K562 (cell line): ENCODE results near the gene TXN. TPM values are rescaled to one million over a fixed set of nuclear protein-coding genes. Genes with fewer than 3 reads are reported as not detected.
A peak's percentile ranks its signal among the peaks of the same experiment; 100 is the strongest.

ENCODE experiments used
- ARID1B ChIP-seq: fragments of 450-650 bp; IDR thresholded peaks from 2 replicates; pipeline ENCODE4 v1.6.1; 2016; ENCODE audit warnings: antibody characterized with exemption, mild to moderate bottlenecking, inconsistent platforms
- BCL6 ChIP-seq: fragments of 250-450 bp; sonication (Bioruptor Pico); IDR thresholded peaks from 2 replicates; pipeline ENCODE4 v1.4.0; 2020
- BMI1 ChIP-seq: fragments of 150-350 bp; IDR thresholded peaks from 2 replicates; pipeline ENCODE4 v1.6.1; 2014; ENCODE audit warnings: low read length
- DDX20 ChIP-seq: fragments of 450-650 bp; IDR thresholded peaks from 2 replicates; pipeline ENCODE4 v1.6.1; 2016; ENCODE audit warnings: missing genetic modification characterization, low read depth, mild to moderate bottlenecking, missing compliant biosample characterization, moderate library complexity
- DIDO1 ChIP-seq: fragments of 450-650 bp; IDR thresholded peaks from 2 replicates; pipeline ENCODE4 v1.6.1; 2016; ENCODE audit warnings: low read depth, missing biosample characterization, missing genetic modification characterization
- ERF ChIP-seq: fragments of 450-650 bp; formaldehyde crosslinking; IDR thresholded peaks from 2 replicates; pipeline ENCODE4 v1.4.0; 2020; ENCODE audit warnings: mild to moderate bottlenecking, mixed read lengths
- FOXJ3 ChIP-seq: sonication (generic); formaldehyde crosslinking; IDR thresholded peaks from 2 replicates; pipeline ENCODE4 v1.4.0; 2020; ENCODE audit warnings: mild to moderate bottlenecking, missing genetic modification reagents
- HDAC1 ChIP-seq, 2 experiments: fragments of 450-650 bp; IDR thresholded peaks; 2 replicates each; pipeline ENCODE4 v1.6.1; 2016 to 2017; ENCODE audit warnings: inconsistent platforms in 1 of 2, mild to moderate bottlenecking in 1 of 2, moderate library complexity in 1 of 2
- LCOR ChIP-seq: sonication (generic); formaldehyde crosslinking; IDR thresholded peaks from 2 replicates; pipeline ENCODE4 v1.8.0; 2022; ENCODE audit warnings: mild to moderate bottlenecking, missing genetic modification reagents
- MTF1 ChIP-seq: fragments of 250-450 bp; sonication (Bioruptor Pico); IDR thresholded peaks from 2 replicates; pipeline ENCODE4 v1.9.0; 2021; ENCODE audit warnings: moderate library complexity, mild to moderate bottlenecking, inconsistent platforms, borderline replicate concordance
- MYBL2 ChIP-seq, 2 experiments: fragments of 450-650 bp in 1 of 2; sonication (generic) in 1 of 2; formaldehyde crosslinking in 1 of 2; IDR thresholded peaks; 2 replicates each; pipeline versions ENCODE4 v1.6.1 to v1.8.1; 2017 to 2022; ENCODE audit warnings: borderline replicate concordance in 1 of 2, inconsistent platforms in 1 of 2, low read depth in 1 of 2, mild to moderate bottlenecking in 1 of 2, missing genetic modification reagents in 1 of 2, moderate library complexity in 1 of 2
- RBM39 ChIP-seq: fragments of 200-400 bp; formaldehyde crosslinking; optimal IDR thresholded peaks from 2 replicates; pipeline ENCODE3; 2018; ENCODE audit warnings: low read depth, low read length
- SMAD2 ChIP-seq: fragments of 150-350 bp; IDR thresholded peaks from 2 replicates; pipeline ENCODE4 v1.6.1; 2014; ENCODE audit warnings: low read depth, mild to moderate bottlenecking, low read length
- SOX6 ChIP-seq: fragments of 450-650 bp; IDR thresholded peaks from 2 replicates; pipeline ENCODE4 v1.6.1; 2014; ENCODE audit warnings: mild to moderate bottlenecking
- SRSF9 ChIP-seq: fragments of 200-400 bp; formaldehyde crosslinking; IDR thresholded peaks from 2 replicates; pipeline ENCODE4 v1.6.1; 2017; ENCODE audit warnings: low read depth, low read length, borderline replicate concordance
- ZC3H8 ChIP-seq: fragments of 450-650 bp; IDR thresholded peaks from 2 replicates; pipeline ENCODE4 v1.6.1; 2017
- ZNF134 ChIP-seq: fragments of 250-450 bp; sonication (Bioruptor Pico); conservative IDR thresholded peaks from 2 replicates; pipeline ENCODE4 v1.4.0; 2020
- ZNF253 ChIP-seq: fragments of 250-450 bp; sonication (Bioruptor Pico); conservative IDR thresholded peaks from 2 replicates; pipeline ENCODE4 v1.6.1; 2021; ENCODE audit warnings: mild to moderate bottlenecking
- polyA plus RNA-seq, 8 experiments: library from polyadenylated mRNA; depleted of rRNA in 4 of 8; stranded (reverse) in 5 of 8; unstranded in 3 of 8; fragments of >200 nt; fragmentation: Nextera tagmentation in 2 of 8; fragmentation: Illumina TruSeq in 1 of 8; extraction: Ambion mirVana in 2 of 8; extraction: Trizol in 1 of 8; gene quantifications; 2 replicates each; pipeline versions ENCODE4 v1.2.1 to v1.2.3, GENCODE V29; 2011 to 2014; ENCODE audit warnings: inconsistent platforms in 1 of 8, missing spikeins in 1 of 8
- total RNA-seq, 7 experiments: library from RNA; depleted of rRNA in 6 of 7; stranded (reverse); fragments of >200 nt in 6 of 7; fragmentation: Illumina TruSeq in 2 of 7; extraction: Trizol in 2 of 7; gene quantifications; 2 replicates each; pipeline versions ENCODE4 v1.2.1 to v1.2.3, GENCODE V29; 2011 to 2021; ENCODE audit warnings: low replicate concordance in 1 of 7
- TF ChIP-seq, protein P1 (sequence below): fragments of 250-450 bp; sonication (Bioruptor Pico); IDR thresholded peaks from 2 replicates; pipeline ENCODE4 v1.8.0; 2022; ENCODE audit warnings: inconsistent platforms
- TF ChIP-seq, protein P2 (sequence below): fragments of 450-650 bp; conservative IDR thresholded peaks from 2 replicates; pipeline ENCODE4 v1.6.1; 2016; ENCODE audit warnings: missing genetic modification characterization, low read depth, mild to moderate bottlenecking, control low read depth, missing compliant biosample characterization
- TF ChIP-seq, protein P3 (sequence below): fragments of 450-650 bp; IDR thresholded peaks from 2 replicates; pipeline ENCODE4 v1.6.1; 2017; ENCODE audit warnings: mild to moderate bottlenecking, moderate library complexity
- TF ChIP-seq, protein P4 (sequence below), 2 experiments: IDR thresholded peaks in 1 of 2; conservative IDR thresholded peaks in 1 of 2; 2 replicates each; pipeline ENCODE4 v1.6.1; 2016; ENCODE audit warnings: low read depth in 2 of 2, mild to moderate bottlenecking in 1 of 2, missing compliant biosample characterization in 1 of 2, missing genetic modification characterization in 1 of 2, moderate library complexity in 1 of 2

Gene TXN
- total and polyA plus RNA-seq, 9 of the 15 experiments (the other 6 are each of a cell fraction or from before 2014, with no cell fraction given) = 272 to 1,596 (median 514) TPM

DNA sequence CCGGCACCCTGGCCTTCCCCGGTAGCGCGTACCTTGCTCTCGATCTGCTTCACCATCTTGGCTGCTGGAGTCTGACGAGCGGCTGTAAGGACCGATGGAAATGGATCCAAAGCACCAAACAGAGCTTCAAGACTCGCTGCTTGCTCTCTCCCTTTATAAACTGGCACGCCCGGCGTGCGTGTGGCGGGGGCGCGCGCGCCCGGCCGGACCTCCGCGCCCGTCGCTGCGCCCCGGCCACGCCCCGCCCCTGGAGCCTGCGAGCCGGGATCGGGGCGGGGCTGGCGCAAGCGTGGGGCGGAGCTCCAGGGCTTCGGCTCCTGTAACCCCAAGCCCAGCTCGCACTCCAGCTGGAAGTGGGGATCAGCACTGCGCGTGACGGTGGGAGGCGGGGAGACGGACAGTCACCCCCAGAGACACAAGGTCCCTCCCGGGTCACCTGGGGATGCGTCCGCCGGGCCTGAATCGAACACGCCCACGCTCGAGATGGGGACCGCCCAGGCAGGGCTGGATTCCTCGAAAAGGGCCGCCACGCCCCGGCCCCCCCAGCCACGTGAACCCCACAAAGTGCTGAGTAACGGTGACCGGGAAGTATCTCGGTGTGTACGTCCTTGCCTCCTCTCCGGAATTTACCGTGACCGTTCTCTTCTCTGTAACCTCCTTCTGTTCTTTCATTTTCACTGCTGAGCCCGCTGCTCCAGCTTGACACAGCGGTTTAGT is at the start of gene TXN (continued):
- TF ChIP-seq, protein P1, sequence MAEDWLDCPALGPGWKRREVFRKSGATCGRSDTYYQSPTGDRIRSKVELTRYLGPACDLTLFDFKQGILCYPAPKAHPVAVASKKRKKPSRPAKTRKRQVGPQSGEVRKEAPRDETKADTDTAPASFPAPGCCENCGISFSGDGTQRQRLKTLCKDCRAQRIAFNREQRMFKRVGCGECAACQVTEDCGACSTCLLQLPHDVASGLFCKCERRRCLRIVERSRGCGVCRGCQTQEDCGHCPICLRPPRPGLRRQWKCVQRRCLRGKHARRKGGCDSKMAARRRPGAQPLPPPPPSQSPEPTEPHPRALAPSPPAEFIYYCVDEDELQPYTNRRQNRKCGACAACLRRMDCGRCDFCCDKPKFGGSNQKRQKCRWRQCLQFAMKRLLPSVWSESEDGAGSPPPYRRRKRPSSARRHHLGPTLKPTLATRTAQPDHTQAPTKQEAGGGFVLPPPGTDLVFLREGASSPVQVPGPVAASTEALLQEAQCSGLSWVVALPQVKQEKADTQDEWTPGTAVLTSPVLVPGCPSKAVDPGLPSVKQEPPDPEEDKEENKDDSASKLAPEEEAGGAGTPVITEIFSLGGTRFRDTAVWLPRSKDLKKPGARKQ (CRISPR knock-in tag) = no peak
- TF ChIP-seq, protein P2, sequence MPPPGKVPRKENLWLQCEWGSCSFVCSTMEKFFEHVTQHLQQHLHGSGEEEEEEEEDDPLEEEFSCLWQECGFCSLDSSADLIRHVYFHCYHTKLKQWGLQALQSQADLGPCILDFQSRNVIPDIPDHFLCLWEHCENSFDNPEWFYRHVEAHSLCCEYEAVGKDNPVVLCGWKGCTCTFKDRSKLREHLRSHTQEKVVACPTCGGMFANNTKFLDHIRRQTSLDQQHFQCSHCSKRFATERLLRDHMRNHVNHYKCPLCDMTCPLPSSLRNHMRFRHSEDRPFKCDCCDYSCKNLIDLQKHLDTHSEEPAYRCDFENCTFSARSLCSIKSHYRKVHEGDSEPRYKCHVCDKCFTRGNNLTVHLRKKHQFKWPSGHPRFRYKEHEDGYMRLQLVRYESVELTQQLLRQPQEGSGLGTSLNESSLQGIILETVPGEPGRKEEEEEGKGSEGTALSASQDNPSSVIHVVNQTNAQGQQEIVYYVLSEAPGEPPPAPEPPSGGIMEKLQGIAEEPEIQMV (tag) = no peak
- TF ChIP-seq ZNF253 (no peak), ZNF134 (CRISPR knock-in tag) (no peak), DDX20 (tag) (no peak), SMAD2 (no peak), SOX6 (peak; percentile 69), MTF1 (CRISPR knock-in tag) (no peak), FOXJ3 (CRISPR knock-in tag) (no peak), SRSF9 (no peak), BMI1 (no peak), RBM39 (no peak), DIDO1 (tag) (no peak), BCL6 (CRISPR knock-in tag) (no peak), MYBL2 (IDR thresholded peaks at IDR 0.05; ENCODE audit: low read depth) (no peak), MYBL2 (CRISPR knock-in tag; IDR thresholded peaks at IDR 0.05; ENCODE audit: borderline replicate concordance) (no peak), HDAC1 (IDR thresholded peaks at IDR 0.05) (peak in 1 of 2 experiments; percentile 81; a peak in 2 of 4 replicates), ZC3H8 (no peak), LCOR (CRISPR knock-in tag) (peak; percentile 65; the same call in 1 of the 2 replicates), ERF (no peak), ARID1B (peak; percentile 76)
- TF ChIP-seq, protein P3, sequence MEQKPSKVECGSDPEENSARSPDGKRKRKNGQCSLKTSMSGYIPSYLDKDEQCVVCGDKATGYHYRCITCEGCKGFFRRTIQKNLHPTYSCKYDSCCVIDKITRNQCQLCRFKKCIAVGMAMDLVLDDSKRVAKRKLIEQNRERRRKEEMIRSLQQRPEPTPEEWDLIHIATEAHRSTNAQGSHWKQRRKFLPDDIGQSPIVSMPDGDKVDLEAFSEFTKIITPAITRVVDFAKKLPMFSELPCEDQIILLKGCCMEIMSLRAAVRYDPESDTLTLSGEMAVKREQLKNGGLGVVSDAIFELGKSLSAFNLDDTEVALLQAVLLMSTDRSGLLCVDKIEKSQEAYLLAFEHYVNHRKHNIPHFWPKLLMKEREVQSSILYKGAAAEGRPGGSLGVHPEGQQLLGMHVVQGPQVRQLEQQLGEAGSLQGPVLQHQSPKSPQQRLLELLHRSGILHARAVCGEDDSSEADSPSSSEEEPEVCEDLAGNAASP = peak; percentile 75
- TF ChIP-seq, protein P4, sequence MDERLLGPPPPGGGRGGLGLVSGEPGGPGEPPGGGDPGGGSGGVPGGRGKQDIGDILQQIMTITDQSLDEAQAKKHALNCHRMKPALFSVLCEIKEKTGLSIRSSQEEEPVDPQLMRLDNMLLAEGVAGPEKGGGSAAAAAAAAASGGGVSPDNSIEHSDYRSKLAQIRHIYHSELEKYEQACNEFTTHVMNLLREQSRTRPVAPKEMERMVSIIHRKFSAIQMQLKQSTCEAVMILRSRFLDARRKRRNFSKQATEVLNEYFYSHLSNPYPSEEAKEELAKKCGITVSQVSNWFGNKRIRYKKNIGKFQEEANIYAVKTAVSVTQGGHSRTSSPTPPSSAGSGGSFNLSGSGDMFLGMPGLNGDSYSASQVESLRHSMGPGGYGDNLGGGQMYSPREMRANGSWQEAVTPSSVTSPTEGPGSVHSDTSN (CRISPR knock-in tag; IDR thresholded peaks at IDR 0.05; ENCODE audit: low read depth) = no peak
- TF ChIP-seq, protein P4 (tag; conservative IDR thresholded peaks at IDR 0.05; ENCODE audit: low read depth) = no peak
